Activated CD8-positive, alpha-beta memory T cell treated with anti-CD3 and anti-CD28 coated beads for 24 hours (primary cell): Measurements from ENCODE around the gene PLEKHA4.

Source experiments
- DNase-seq: peaks from one replicate; pipeline ENCODE4 v3.0.0-alpha.2; 2020

Gene PLEKHA4

GRCh38 chr19:48819366-48819816 lies 49.0 kb downstream of the PLEKHA4 start:
- DNase-seq, result no peak

GRCh38 chr19:48818234-48818820 lies 50.1 kb downstream of the PLEKHA4 start:
- DNase-seq, result no peak

GRCh38 chr19:48817585-48818124 lies 50.8 kb downstream of the PLEKHA4 start:
- no peak for DNase-seq

- DNase-seq, result no peak
Observed at GRCh38 chr19:48815870-48816501, 52.4 kb downstream of the PLEKHA4 start.

GRCh38 chr19:48814895-48815294 lies 53.5 kb downstream of the PLEKHA4 start:
- DNase-seq, result no peak

- no peak for DNase-seq
Observed at GRCh38 chr19:48813123-48813913, 55.1 kb downstream of the PLEKHA4 start.

- peak; percentile 83 for DNase-seq
Observed at GRCh38 chr19:48812094-48812929, 56.1 kb downstream of the PLEKHA4 start.

- DNase-seq, result no peak
Observed at GRCh38 chr19:48810151-48810550, 58.3 kb downstream of the PLEKHA4 start.

- no peak for DNase-seq
Observed at GRCh38 chr19:48807590-48808308, 60.7 kb downstream of the PLEKHA4 start.

- DNase-seq, result no peak
Observed at GRCh38 chr19:48806818-48807589, 61.4 kb downstream of the PLEKHA4 start.

GRCh38 chr19:48806518-48806817 lies 61.9 kb downstream of the PLEKHA4 start:
- DNase-seq, result peak; percentile 68

GRCh38 chr19:48805452-48805851 lies 63.0 kb downstream of the PLEKHA4 start:
- DNase-seq, result no peak

- DNase-seq, result no peak
Observed at GRCh38 chr19:48804496-48804895, 63.9 kb downstream of the PLEKHA4 start.

- DNase-seq, result no peak
Observed at GRCh38 chr19:48802623-48803022, 65.8 kb downstream of the PLEKHA4 start.

- DNase-seq, result no peak
Observed at GRCh38 chr19:48799358-48800300, 68.8 kb downstream of the PLEKHA4 start.

- DNase-seq, result no peak
Observed at GRCh38 chr19:48798937-48799336, 69.5 kb downstream of the PLEKHA4 start.

GRCh38 chr19:48797103-48797502 lies 71.3 kb downstream of the PLEKHA4 start:
- DNase-seq, result no peak

GRCh38 chr19:48796298-48797083 lies 71.9 kb downstream of the PLEKHA4 start:
- no peak for DNase-seq

- no peak for DNase-seq
Observed at GRCh38 chr19:48795685-48796070, 72.7 kb downstream of the PLEKHA4 start.
